HG02759 (cell line): ENCODE measurements around the gene BTNL3.
"Not testable (repeated sequence)": the region's sequence is repeated elsewhere in the genome, so short reads cannot be mapped to it uniquely, and the experiment has no call there.

Experiments
- ATAC-seq: cut with Tn5 transposase; IDR thresholded peaks from one replicate; pipeline ENCODE4 v1.9.1; 2021; ENCODE audit warnings: mild to moderate bottlenecking, moderate library complexity; ENCODE audit not compliant: unreplicated experiment

The BTNL3 gene

GRCh38 chr5:181017448-181017847, 28.8 kb downstream of the BTNL3 start:
- ATAC-seq, result not testable (repeated sequence)

GRCh38 chr5:181020688-181021087, 32.0 kb downstream of the BTNL3 start:
- no peak for ATAC-seq

GRCh38 chr5:181024245-181025064, 35.8 kb downstream of the BTNL3 start:
- ATAC-seq, result no peak

GRCh38 chr5:181027452-181028031, 38.9 kb downstream of the BTNL3 start:
- ATAC-seq, result no peak

GRCh38 chr5:181028032-181028819, 39.6 kb downstream of the BTNL3 start:
- ATAC-seq, result no peak

- no peak for ATAC-seq
Observed at GRCh38 chr5:181031716-181032115, 43.1 kb downstream of the BTNL3 start.

GRCh38 chr5:181035991-181036815, 47.6 kb downstream of the BTNL3 start:
- ATAC-seq, result no peak

- no peak for ATAC-seq
Observed at GRCh38 chr5:181036816-181037364, 48.2 kb downstream of the BTNL3 start.

GRCh38 chr5:181037365-181037861, 48.8 kb downstream of the BTNL3 start:
- ATAC-seq, result no peak

- no peak for ATAC-seq
Observed at GRCh38 chr5:181039471-181039870, 50.8 kb downstream of the BTNL3 start.

- ATAC-seq, result no peak
Observed at GRCh38 chr5:181039931-181040630, 51.4 kb downstream of the BTNL3 start, which contains the start of gene BTNL9. Gene BTNL9, plus strand, starts transcription at chr5:181040266. Its CDS starts 5,224 bp downstream, at chr5:181045490.

GRCh38 chr5:181040631-181040945, 51.9 kb downstream of the BTNL3 start:
- ATAC-seq, result no peak

GRCh38 chr5:181041043-181041442, 52.4 kb downstream of the BTNL3 start:
- ATAC-seq, result no peak

- ATAC-seq, result no peak
Observed at GRCh38 chr5:181042036-181042713, 53.5 kb downstream of the BTNL3 start.

- ATAC-seq, result no peak
Observed at GRCh38 chr5:181042722-181043121, 54.1 kb downstream of the BTNL3 start.

- no peak for ATAC-seq
Observed at GRCh38 chr5:181043285-181044092, 54.8 kb downstream of the BTNL3 start.

- ATAC-seq, result no peak
Observed at GRCh38 chr5:181044093-181044599, 55.5 kb downstream of the BTNL3 start.

GRCh38 chr5:181044662-181045305, 56.1 kb downstream of the BTNL3 start:
- ATAC-seq, result no peak
